Measurements from ENCODE around the gene MRPL18. TPM values are rescaled to one million over a fixed set of nuclear protein-coding genes. Genes with fewer than 3 reads are reported as not detected.

MRPL18 gene
- total and polyA plus RNA-seq, 4 donors, result 42.9 to 120 (median 61.3) TPM

GRCh38 chr6:159807150-159807858 is 17.0 kb downstream of the MRPL18 start:
- Histone ChIP-seq H3K27ac (ENCODE audit: low read depth in 1 of 2, low read length in 1 of 2) (no peak overlapping the region), H3K4me1 (ENCODE audit: control insufficient read depth in 5 of 5, insufficient read depth in 5 of 5, low read length in 5 of 5) (peaks cover 0 to 4% (median 0%) of the 10 kb centered on the region in 5 donors), H3K4me3 (no peak overlapping the region), H3K36me3 (ENCODE audit: control insufficient read depth in 4 of 4, insufficient read depth in 4 of 4, low read length in 4 of 4) (no peaks in the 10 kb centered on the region), H3K27me3 (ENCODE audit: control insufficient read depth in 3 of 3, insufficient read depth in 3 of 3, low read length in 2 of 3) (no peaks in the 10 kb centered on the region), H3K9ac (ENCODE audit: insufficient read depth in 1 of 2, low read length in 2 of 2) (no peak overlapping the region), H3K9me3 (ENCODE audit: control insufficient read depth in 4 of 4, insufficient read depth in 3 of 4, low read length in 3 of 4) (no peaks in the 10 kb centered on the region)
- ATAC-seq (ENCODE audit: insufficient read depth, low FRiP score), result no peak
- no peak for DNase-seq
- TF ChIP-seq CTCF (IDR thresholded peaks at IDR 0.05; ENCODE audit: control extremely low read depth, extremely low read depth), result no peak
- WGBS, 2 donors, result 93 to 95% methylated on average over 5 of the region's 5 CpGs

GRCh38 chr6:159808647-159809046 is 18.4 kb downstream of the MRPL18 start:
- no peak overlapping the region for H3K9ac ChIP-seq (ENCODE audit: insufficient read depth in 1 of 2, low read length in 2 of 2)
- H3K27ac ChIP-seq (ENCODE audit: low read depth in 1 of 2, low read length in 1 of 2), result no peak overlapping the region
- ATAC-seq (ENCODE audit: insufficient read depth, low FRiP score), result no peak
- H3K9me3 ChIP-seq (ENCODE audit: control insufficient read depth in 4 of 4, insufficient read depth in 3 of 4, low read length in 3 of 4), result no peaks in the 10 kb centered on the region
- H3K36me3 ChIP-seq (ENCODE audit: control insufficient read depth in 4 of 4, insufficient read depth in 4 of 4, low read length in 4 of 4), result no peaks in the 10 kb centered on the region
- 81 to 86% methylated on average over 6 of the region's 6 CpGs for WGBS, 2 donors
- DNase-seq, result no peak
- H3K27me3 ChIP-seq (ENCODE audit: control insufficient read depth in 3 of 3, insufficient read depth in 3 of 3, low read length in 2 of 3), result no peaks in the 10 kb centered on the region
- peaks cover 0 to 2% (median 0%) of the 10 kb centered on the region in 5 donors for H3K4me1 ChIP-seq (ENCODE audit: control insufficient read depth in 5 of 5, insufficient read depth in 5 of 5, low read length in 5 of 5)
- no peak overlapping the region for H3K4me3 ChIP-seq
- TF ChIP-seq CTCF (IDR thresholded peaks at IDR 0.05; ENCODE audit: control extremely low read depth, extremely low read depth), result no peak

GRCh38 chr6:159809149-159809548 is 18.9 kb downstream of the MRPL18 start:
- Histone ChIP-seq H3K9ac (ENCODE audit: insufficient read depth in 1 of 2, low read length in 2 of 2) (no peak overlapping the region), H3K4me3 (no peak overlapping the region), H3K9me3 (ENCODE audit: control insufficient read depth in 4 of 4, insufficient read depth in 3 of 4, low read length in 3 of 4) (no peaks in the 10 kb centered on the region), H3K27me3 (ENCODE audit: control insufficient read depth in 3 of 3, insufficient read depth in 3 of 3, low read length in 2 of 3) (no peaks in the 10 kb centered on the region), H3K36me3 (ENCODE audit: control insufficient read depth in 4 of 4, insufficient read depth in 4 of 4, low read length in 4 of 4) (no peaks in the 10 kb centered on the region), H3K27ac (ENCODE audit: low read depth in 1 of 2, low read length in 1 of 2) (no peak overlapping the region), H3K4me1 (ENCODE audit: control insufficient read depth in 5 of 5, insufficient read depth in 5 of 5, low read length in 5 of 5) (peaks cover 0 to 2% (median 0%) of the 10 kb centered on the region in 5 donors)
- DNase-seq, result no peak
- no peak for ATAC-seq (ENCODE audit: insufficient read depth, low FRiP score)
- WGBS, 2 donors, result 90 to 96% methylated on average over 4 of the region's 4 CpGs
- TF ChIP-seq CTCF (IDR thresholded peaks at IDR 0.05; ENCODE audit: control extremely low read depth, extremely low read depth), result no peak

- no peak for TF ChIP-seq CTCF (IDR thresholded peaks at IDR 0.05; ENCODE audit: control extremely low read depth, extremely low read depth)
- no peak overlapping the region for H3K9ac ChIP-seq (ENCODE audit: insufficient read depth in 1 of 2, low read length in 2 of 2)
- no peak overlapping the region for H3K4me3 ChIP-seq
- H3K9me3 ChIP-seq (ENCODE audit: control insufficient read depth in 4 of 4, insufficient read depth in 3 of 4, low read length in 3 of 4), result no peaks in the 10 kb centered on the region
- no peaks in the 10 kb centered on the region for H3K36me3 ChIP-seq (ENCODE audit: control insufficient read depth in 4 of 4, insufficient read depth in 4 of 4, low read length in 4 of 4)
- ATAC-seq (ENCODE audit: insufficient read depth, low FRiP score), result no peak
- H3K4me1 ChIP-seq (ENCODE audit: control insufficient read depth in 5 of 5, insufficient read depth in 5 of 5, low read length in 5 of 5), result no peaks in the 10 kb centered on the region
- H3K27ac ChIP-seq (ENCODE audit: low read depth in 1 of 2, low read length in 1 of 2), result no peak overlapping the region
- no peak for DNase-seq
- no peaks in the 10 kb centered on the region for H3K27me3 ChIP-seq (ENCODE audit: control insufficient read depth in 3 of 3, insufficient read depth in 3 of 3, low read length in 2 of 3)
- WGBS, 2 donors, result 80 to 81% methylated on average over 9 of the region's 9 CpGs
Observed at GRCh38 chr6:159813781-159814180, 23.5 kb downstream of the MRPL18 start.

All from lung (tissue), 12 donors.